Panc1 (cell line): ENCODE results near the gene CEP68.

Source experiments
- POLR2AphosphoS5 ChIP-seq: IDR thresholded peaks from 2 replicates; pipeline ENCODE4 v1.6.1; 2012; ENCODE audit warnings: mild to moderate bottlenecking, low read depth, low read length, moderate library complexity
- TCF7L2 ChIP-seq: IDR thresholded peaks from 2 replicates; pipeline ENCODE4 v1.6.1; 2011; ENCODE audit warnings: mild to moderate bottlenecking, low read depth, low read length, inconsistent platforms
- TF ChIP-seq, protein P1 (sequence below): fragments of 450-650 bp; IDR thresholded peaks from 2 replicates; pipeline ENCODE4 v1.5.1; 2017; ENCODE audit warnings: mild to moderate bottlenecking

DNA sequence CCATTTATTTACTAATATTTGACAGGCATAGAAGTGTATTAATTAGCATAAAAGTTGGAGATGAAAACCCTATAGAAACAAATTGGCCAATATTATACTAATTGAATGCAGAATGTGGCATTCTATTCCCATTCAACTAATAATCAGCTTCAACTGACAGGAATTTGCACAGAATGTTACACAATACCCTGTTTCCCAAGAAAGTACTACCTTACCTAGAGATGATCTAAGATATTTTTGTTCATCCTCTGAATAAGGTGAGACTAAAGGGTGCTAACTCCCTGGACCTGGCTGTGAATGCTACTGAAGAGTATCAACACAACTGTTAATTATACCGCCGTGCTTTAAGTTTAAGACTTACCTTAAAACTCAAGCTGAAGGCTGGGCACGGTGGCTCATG, 28.9 kb downstream of the CEP68 start:
- TF ChIP-seq, protein P1, sequence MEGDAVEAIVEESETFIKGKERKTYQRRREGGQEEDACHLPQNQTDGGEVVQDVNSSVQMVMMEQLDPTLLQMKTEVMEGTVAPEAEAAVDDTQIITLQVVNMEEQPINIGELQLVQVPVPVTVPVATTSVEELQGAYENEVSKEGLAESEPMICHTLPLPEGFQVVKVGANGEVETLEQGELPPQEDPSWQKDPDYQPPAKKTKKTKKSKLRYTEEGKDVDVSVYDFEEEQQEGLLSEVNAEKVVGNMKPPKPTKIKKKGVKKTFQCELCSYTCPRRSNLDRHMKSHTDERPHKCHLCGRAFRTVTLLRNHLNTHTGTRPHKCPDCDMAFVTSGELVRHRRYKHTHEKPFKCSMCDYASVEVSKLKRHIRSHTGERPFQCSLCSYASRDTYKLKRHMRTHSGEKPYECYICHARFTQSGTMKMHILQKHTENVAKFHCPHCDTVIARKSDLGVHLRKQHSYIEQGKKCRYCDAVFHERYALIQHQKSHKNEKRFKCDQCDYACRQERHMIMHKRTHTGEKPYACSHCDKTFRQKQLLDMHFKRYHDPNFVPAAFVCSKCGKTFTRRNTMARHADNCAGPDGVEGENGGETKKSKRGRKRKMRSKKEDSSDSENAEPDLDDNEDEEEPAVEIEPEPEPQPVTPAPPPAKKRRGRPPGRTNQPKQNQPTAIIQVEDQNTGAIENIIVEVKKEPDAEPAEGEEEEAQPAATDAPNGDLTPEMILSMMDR, result no peak
- no peak for TF ChIP-seq TCF7L2
- no peak for TF ChIP-seq POLR2AphosphoS5
